ENCODE measurements around the gene KCNJ15.
"Not testable (repeated sequence)": the region's sequence is repeated elsewhere in the genome, so short reads cannot be mapped to it uniquely, and the experiment has no call there.

KCNJ15 gene

GRCh38 chr21:38244885-38245869 lies 11.6 kb upstream of the KCNJ15 start:
- Histone ChIP-seq H3K9me3 (no peaks in the 10 kb centered on the region), H3K27me3 (no peaks in the 10 kb centered on the region), H3K27ac (peak overlapping the region; percentile 16 to 21), H3K36me3 (no peaks in the 10 kb centered on the region), H3K4me3 (no peak overlapping the region), H3K4me1 (peaks cover 0 to 60% (median 24%) of the 10 kb centered on the region in 4 donors)
- no peak for TF ChIP-seq CTCF (IDR thresholded peaks at IDR 0.05)
- DNase-seq: no peak
- intact Hi-C loops (cut with DNase I; ENCODE audit: low total_unique reads): no loop called here

GRCh38 chr21:38246511-38246910 lies 10.3 kb upstream of the KCNJ15 start:
- H3K36me3 ChIP-seq: no peaks in the 10 kb centered on the region
- H3K27me3 ChIP-seq: no peaks in the 10 kb centered on the region
- intact Hi-C loops (cut with DNase I; ENCODE audit: low total_unique reads): no loop called here
- DNase-seq: no peak
- H3K27ac ChIP-seq: no peak overlapping the region
- no peak for TF ChIP-seq CTCF (IDR thresholded peaks at IDR 0.05)
- no peak overlapping the region for H3K4me3 ChIP-seq
- peaks cover 0 to 57% (median 17%) of the 10 kb centered on the region in 4 donors for H3K4me1 ChIP-seq
- H3K9me3 ChIP-seq: no peaks in the 10 kb centered on the region

GRCh38 chr21:38247054-38247453 lies 9.7 kb upstream of the KCNJ15 start:
- H3K4me1 ChIP-seq: peaks cover 0 to 52% (median 12%) of the 10 kb centered on the region in 4 donors

GRCh38 chr21:38247738-38248510 lies 8.9 kb upstream of the KCNJ15 start:
- Histone ChIP-seq H3K9me3 (no peaks in the 10 kb centered on the region), H3K4me3 (no peak overlapping the region), H3K36me3 (no peaks in the 10 kb centered on the region), H3K27me3 (no peaks in the 10 kb centered on the region), H3K4me1 (peaks cover 0 to 44% (median 6%) of the 10 kb centered on the region in 4 donors), H3K27ac (no peak overlapping the region)
- no peak for TF ChIP-seq CTCF (IDR thresholded peaks at IDR 0.05)
- no peak for DNase-seq
- intact Hi-C loops (cut with DNase I; ENCODE audit: low total_unique reads): no loop called here

More at GRCh38 chr21:38247054-38247453, 9.7 kb upstream of the KCNJ15 start:
- H3K36me3 ChIP-seq; H3K4me3 ChIP-seq; H3K27me3 ChIP-seq; H3K9me3 ChIP-seq; DNase-seq; intact Hi-C loops (cut with DNase I; ENCODE audit: low total_unique reads); H3K27ac ChIP-seq: not testable (repeated sequence)

GRCh38 chr21:38249256-38249655 lies 7.5 kb upstream of the KCNJ15 start:
- Histone ChIP-seq H3K27ac (peak overlapping the region; percentile 54 to 56), H3K4me1 (peaks cover 0 to 52% (median 8%) of the 10 kb centered on the region in 4 donors), H3K36me3 (no peaks in the 10 kb centered on the region), H3K4me3 (no peak overlapping the region), H3K9me3 (no peaks in the 10 kb centered on the region), H3K27me3 (no peaks in the 10 kb centered on the region)
- DNase-seq: no peak
- TF ChIP-seq CTCF (IDR thresholded peaks at IDR 0.05): no peak
- intact Hi-C loops (cut with DNase I; ENCODE audit: low total_unique reads): no loop called here
